SU-DHL-6 (cell line): ENCODE data around the gene EDDM3A.

ENCODE experiments used
- EZH2phosphoT487 ChIP-seq: fragments of 200-600 bp; sonication (generic), shearing (Covaris generic); conservative IDR thresholded peaks from 2 replicates; pipeline ENCODE4 v1.6.1; 2018; ENCODE audit warnings: mild to moderate bottlenecking, antibody characterized with exemption, low read length, moderate library complexity, mixed read lengths
- TF ChIP-seq, protein P1 (sequence below): fragments of 200-600 bp; sonication (generic); IDR thresholded peaks from one replicate; pipeline ENCODE4 v1.5.1; 2017; ENCODE audit warnings: antibody characterized with exemption, mild to moderate bottlenecking, low read length, moderate library complexity; ENCODE audit not compliant: insufficient read depth, poor library complexity, severe bottlenecking

DNA sequence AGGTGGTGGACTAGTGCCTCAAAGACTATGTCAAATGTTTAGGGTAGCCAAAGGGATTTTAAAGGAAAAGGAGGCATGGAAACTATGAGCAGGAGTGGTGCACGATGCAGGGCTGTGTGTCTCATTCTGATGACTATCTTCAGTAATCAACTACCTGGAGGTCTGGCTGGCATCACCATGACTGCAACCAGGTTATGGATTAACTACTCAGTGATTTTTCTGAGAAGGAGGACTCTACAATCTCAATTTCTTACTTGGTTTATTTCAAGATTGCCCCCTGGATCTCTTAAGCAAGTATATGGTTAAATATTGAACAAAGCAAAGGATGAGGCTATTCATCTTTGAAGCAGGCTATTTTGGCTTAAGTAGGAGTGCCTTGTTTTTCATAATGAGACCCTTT lies 19.2 kb upstream of the EDDM3A start:
- TF ChIP-seq, protein P1, sequence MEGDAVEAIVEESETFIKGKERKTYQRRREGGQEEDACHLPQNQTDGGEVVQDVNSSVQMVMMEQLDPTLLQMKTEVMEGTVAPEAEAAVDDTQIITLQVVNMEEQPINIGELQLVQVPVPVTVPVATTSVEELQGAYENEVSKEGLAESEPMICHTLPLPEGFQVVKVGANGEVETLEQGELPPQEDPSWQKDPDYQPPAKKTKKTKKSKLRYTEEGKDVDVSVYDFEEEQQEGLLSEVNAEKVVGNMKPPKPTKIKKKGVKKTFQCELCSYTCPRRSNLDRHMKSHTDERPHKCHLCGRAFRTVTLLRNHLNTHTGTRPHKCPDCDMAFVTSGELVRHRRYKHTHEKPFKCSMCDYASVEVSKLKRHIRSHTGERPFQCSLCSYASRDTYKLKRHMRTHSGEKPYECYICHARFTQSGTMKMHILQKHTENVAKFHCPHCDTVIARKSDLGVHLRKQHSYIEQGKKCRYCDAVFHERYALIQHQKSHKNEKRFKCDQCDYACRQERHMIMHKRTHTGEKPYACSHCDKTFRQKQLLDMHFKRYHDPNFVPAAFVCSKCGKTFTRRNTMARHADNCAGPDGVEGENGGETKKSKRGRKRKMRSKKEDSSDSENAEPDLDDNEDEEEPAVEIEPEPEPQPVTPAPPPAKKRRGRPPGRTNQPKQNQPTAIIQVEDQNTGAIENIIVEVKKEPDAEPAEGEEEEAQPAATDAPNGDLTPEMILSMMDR = no peak
- no peak for TF ChIP-seq EZH2phosphoT487
